T-helper 17 cell (primary cell): ENCODE data around the gene UGGT1. TPM values are rescaled to one million over a fixed set of nuclear protein-coding genes. Genes with fewer than 3 reads are reported as not detected.
"Not testable (repeated sequence)": the region's sequence is repeated elsewhere in the genome, so short reads cannot be mapped to it uniquely, and the experiment has no call there.

Experiments
- ATAC-seq: fragments of 150-1000 bp; cut with Tn5 transposase; 2 replicates; pipeline ENCODE4 v1.10.0; 2021; ENCODE audit warnings: mild to moderate bottlenecking, moderate library complexity
- DNase-seq, 3 donors: peaks; one replicate each; pipeline versions ENCODE4 v3.0.0 to v3.0.0-alpha.2; 2020 to 2021
- H3K9me3 ChIP-seq: one replicate; pipeline ENCODE4 v1.7.0; 2013; ENCODE audit warnings: low read length, mild to moderate bottlenecking; ENCODE audit not compliant: control insufficient read depth, poor library complexity, severe bottlenecking
- H3K27ac Mint-ChIP-seq: one replicate; pipeline ENCODE4 v1.8.0; 2022; ENCODE audit warnings: mild to moderate bottlenecking, moderate library complexity, mixed read lengths
- H3K27me3 Mint-ChIP-seq: one replicate; pipeline ENCODE4 v1.8.0; 2022; ENCODE audit warnings: mixed read lengths
- H3K36me3 Mint-ChIP-seq: one replicate; pipeline ENCODE4 v1.8.0; 2022; ENCODE audit warnings: low read depth, mixed read lengths
- H3K4me1 Mint-ChIP-seq: one replicate; pipeline ENCODE4 v1.8.0; 2022; ENCODE audit warnings: mild to moderate bottlenecking, mixed read lengths
- H3K4me3 Mint-ChIP-seq: one replicate; pipeline ENCODE4 v1.8.0; 2022; ENCODE audit warnings: mild to moderate bottlenecking, moderate library complexity, mixed read lengths
- total RNA-seq, 4 donors: library from RNA in 2 of 4; stranded (reverse) in 2 of 4; gene quantifications; one replicate each; pipeline ENCODE4 v1.2.3 and lab custom pipeline; 2022 to 2026

Gene UGGT1
- total RNA-seq, 2 donors from 2014 or later, result 37.1 to 51.2 TPM

GRCh38 chr2:128169933-128170709, 79.1 kb downstream of the UGGT1 start:
- H3K4me1 Mint-ChIP-seq, result peaks cover 4% of the 10 kb centered on the region
- no peaks in the 10 kb centered on the region for H3K27me3 Mint-ChIP-seq
- no peaks in the 10 kb centered on the region for H3K9me3 ChIP-seq
- peaks cover 10% of the 10 kb centered on the region for H3K36me3 Mint-ChIP-seq
- no peak overlapping the region for H3K4me3 Mint-ChIP-seq
- no peak for ATAC-seq
- DNase-seq, result no peak
- no peak overlapping the region for H3K27ac Mint-ChIP-seq

- ATAC-seq, result no peak
- H3K27ac Mint-ChIP-seq, result no peak overlapping the region
- no peaks in the 10 kb centered on the region for H3K27me3 Mint-ChIP-seq
- no peak for DNase-seq
- H3K4me3 Mint-ChIP-seq, result no peak overlapping the region
- H3K36me3 Mint-ChIP-seq, result peaks cover 12% of the 10 kb centered on the region
- H3K4me1 Mint-ChIP-seq, result peaks cover 4% of the 10 kb centered on the region
- no peaks in the 10 kb centered on the region for H3K9me3 ChIP-seq
These were observed 79.8 kb downstream of the UGGT1 start for GRCh38 chr2:128170776-128171175.

DNA sequence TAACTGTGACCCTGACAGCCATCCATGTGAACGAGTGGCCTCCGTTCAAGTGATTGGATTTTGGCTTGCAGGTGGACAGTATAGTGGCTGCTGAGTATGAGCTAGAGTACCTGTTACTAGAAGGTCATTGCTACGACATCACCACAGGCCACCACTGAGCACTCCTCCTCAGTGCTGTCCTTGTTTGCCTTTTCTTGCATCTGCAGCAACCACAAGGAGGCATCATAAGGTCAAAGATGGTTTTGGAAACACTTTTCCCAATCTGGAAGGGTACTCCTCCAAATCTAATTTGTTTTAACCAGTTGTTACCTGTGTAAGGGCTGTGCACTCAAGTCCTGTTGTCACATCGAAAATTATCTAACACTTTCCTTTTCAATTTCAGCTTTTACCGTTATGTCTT, 81.2 kb downstream of the UGGT1 start:
- DNase-seq (no peak), ATAC-seq (no peak)
- H3K9me3 ChIP-seq, result no peaks in the 10 kb centered on the region
- Mint-ChIP-seq H3K4me3 (no peak overlapping the region), H3K36me3 (peaks cover 14% of the 10 kb centered on the region), H3K27ac (no peak overlapping the region), H3K27me3 (no peaks in the 10 kb centered on the region), H3K4me1 (peaks cover 4% of the 10 kb centered on the region)

DNA sequence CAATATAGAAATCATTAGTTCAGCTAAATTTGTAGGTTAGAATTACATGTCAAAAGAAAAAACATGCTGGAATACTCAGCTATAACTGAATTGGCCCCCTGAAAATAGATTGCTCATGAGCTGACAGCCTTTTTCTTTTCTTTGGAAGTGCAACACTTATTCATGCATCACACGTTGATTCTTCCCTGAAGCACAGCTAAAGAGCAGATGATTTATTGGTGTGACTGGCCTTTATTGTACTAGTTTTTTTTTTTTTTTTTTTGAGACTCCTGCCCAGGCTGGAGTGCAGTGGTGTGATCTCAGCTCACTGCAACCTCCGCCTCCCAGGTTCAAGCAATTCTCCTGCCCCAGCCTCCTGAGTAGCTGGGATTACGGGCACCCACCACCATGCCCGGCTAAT, 83.1 kb downstream of the UGGT1 start:
- ATAC-seq, H3K9me3 ChIP-seq, H3K4me1 Mint-ChIP-seq, H3K4me3 Mint-ChIP-seq, H3K27ac Mint-ChIP-seq, H3K27me3 Mint-ChIP-seq, DNase-seq: not testable (repeated sequence)
- H3K36me3 Mint-ChIP-seq, result peaks cover 20% of the 10 kb centered on the region

DNA sequence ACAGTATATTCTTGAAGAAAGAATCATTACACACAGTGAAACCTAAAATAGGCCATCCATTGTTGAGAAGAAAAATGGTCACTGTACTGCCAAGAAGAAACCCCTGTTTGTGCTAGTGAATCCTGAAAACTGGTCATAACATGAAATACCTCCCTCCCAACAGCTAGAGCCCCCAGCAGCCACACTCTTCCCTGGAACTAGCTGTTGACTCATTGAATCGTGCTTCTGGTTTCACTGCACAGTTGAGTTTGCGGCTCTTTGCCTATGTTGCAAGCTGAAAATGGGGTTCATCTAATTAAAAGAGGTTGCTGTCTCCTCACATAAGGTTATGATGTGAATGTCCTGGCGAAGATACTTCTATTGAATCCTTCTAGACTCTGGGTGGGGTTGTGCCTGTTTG, 86.3 kb downstream of the UGGT1 start:
- Mint-ChIP-seq H3K4me3 (no peak overlapping the region), H3K36me3 (peaks cover 20% of the 10 kb centered on the region)

DNA sequence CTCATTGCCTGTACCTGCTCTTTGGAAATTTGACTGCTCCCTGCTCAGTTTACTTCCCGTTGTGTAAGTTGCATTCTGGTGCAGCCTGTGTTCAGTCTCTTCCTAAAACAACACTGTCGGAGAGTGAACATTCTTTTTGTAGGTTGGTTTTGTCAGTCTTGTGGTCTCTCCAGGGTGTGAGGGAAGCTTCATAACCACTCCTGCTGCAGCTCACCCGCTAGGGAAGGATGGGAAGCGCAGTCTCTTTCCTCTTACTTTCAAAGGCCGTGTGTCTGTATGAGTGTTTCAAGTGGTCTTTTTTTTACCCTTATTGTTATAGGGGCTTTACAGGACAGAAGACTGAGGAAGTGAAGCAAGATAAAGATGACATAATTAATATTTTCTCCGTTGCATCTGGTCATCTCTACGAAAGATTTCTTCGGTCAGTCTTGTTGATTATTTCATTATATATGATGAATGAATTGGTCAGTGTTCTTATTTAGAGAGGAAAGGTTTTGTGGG, 87.2 kb downstream of the UGGT1 start:
- no peaks in the 10 kb centered on the region for H3K9me3 ChIP-seq
- H3K4me1 Mint-ChIP-seq, result peaks cover 6% of the 10 kb centered on the region
- H3K36me3 Mint-ChIP-seq, result peaks cover 18% of the 10 kb centered on the region
- ATAC-seq (no peak), DNase-seq (no peak)
- H3K4me3 Mint-ChIP-seq, result no peak overlapping the region
- H3K27me3 Mint-ChIP-seq, result no peaks in the 10 kb centered on the region
- peak overlapping the region; percentile 41 for H3K27ac Mint-ChIP-seq

More for the DNA sequence above, 86.3 kb downstream of the UGGT1 start:
- no peaks in the 10 kb centered on the region for H3K9me3 ChIP-seq
- Mint-ChIP-seq H3K27ac (peak overlapping the region; percentile 19), H3K4me1 (peaks cover 6% of the 10 kb centered on the region), H3K27me3 (no peaks in the 10 kb centered on the region)
- no peak for DNase-seq
- no peak for ATAC-seq

GRCh38 chr2:128178650-128179460, 87.9 kb downstream of the UGGT1 start:
- ATAC-seq (peak; percentile 80), DNase-seq (peak in 1 of 3 donors; percentile 21)
- Mint-ChIP-seq H3K36me3 (peaks cover 19% of the 10 kb centered on the region), H3K27me3 (no peaks in the 10 kb centered on the region), H3K4me3 (no peak overlapping the region), H3K4me1 (peaks cover 6% of the 10 kb centered on the region), H3K27ac (peak overlapping the region; percentile 41)
- no peaks in the 10 kb centered on the region for H3K9me3 ChIP-seq

DNA sequence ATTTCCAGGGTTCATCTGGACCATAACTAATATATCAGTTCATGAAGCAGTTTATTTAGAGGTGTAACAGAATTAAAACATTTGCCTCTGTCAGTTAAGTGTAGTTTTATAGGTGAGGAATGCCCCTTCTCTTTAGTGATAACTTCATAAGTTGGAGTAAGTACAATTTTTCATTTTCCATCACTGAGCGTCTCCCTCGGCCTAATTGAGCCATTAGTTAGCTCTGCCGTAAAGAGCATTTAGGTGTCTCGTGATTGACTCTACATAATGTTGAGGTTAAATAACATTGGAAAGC, 88.4 kb downstream of the UGGT1 start:
- no peak for ATAC-seq
- no peaks in the 10 kb centered on the region for H3K9me3 ChIP-seq
- no peak overlapping the region for H3K4me3 Mint-ChIP-seq
- DNase-seq, result no peak
- no peak overlapping the region for H3K27ac Mint-ChIP-seq
- H3K4me1 Mint-ChIP-seq, result peaks cover 6% of the 10 kb centered on the region
- no peaks in the 10 kb centered on the region for H3K27me3 Mint-ChIP-seq
- H3K36me3 Mint-ChIP-seq, result peaks cover 19% of the 10 kb centered on the region

- no peaks in the 10 kb centered on the region for H3K9me3 ChIP-seq
- Mint-ChIP-seq H3K36me3 (peaks cover 17% of the 10 kb centered on the region), H3K4me3 (no peak overlapping the region), H3K27me3 (no peaks in the 10 kb centered on the region), H3K27ac (no peak overlapping the region), H3K4me1 (peaks cover 6% of the 10 kb centered on the region)
- no peak for DNase-seq
- ATAC-seq, result no peak
These were observed 89.0 kb downstream of the UGGT1 start for GRCh38 chr2:128180031-128180430.

GRCh38 chr2:128185576-128185975, 94.6 kb downstream of the UGGT1 start:
- Mint-ChIP-seq H3K27ac (peak overlapping the region; percentile 57), H3K27me3 (no peaks in the 10 kb centered on the region), H3K36me3 (peaks cover 8% of the 10 kb centered on the region), H3K4me3 (no peak overlapping the region), H3K4me1 (no peaks in the 10 kb centered on the region)
- no peaks in the 10 kb centered on the region for H3K9me3 ChIP-seq
- DNase-seq, result no peak
- ATAC-seq, result no peak

- no peak overlapping the region for H3K4me3 Mint-ChIP-seq
- H3K27me3 Mint-ChIP-seq, result no peaks in the 10 kb centered on the region
- peaks cover 8% of the 10 kb centered on the region for H3K36me3 Mint-ChIP-seq
- no peak overlapping the region for H3K27ac Mint-ChIP-seq
- no peak for ATAC-seq
- H3K4me1 Mint-ChIP-seq, result peaks cover 2% of the 10 kb centered on the region
- DNase-seq, result no peak
- no peaks in the 10 kb centered on the region for H3K9me3 ChIP-seq
These were observed 96.1 kb downstream of the UGGT1 start for GRCh38 chr2:128187032-128187654.

DNA sequence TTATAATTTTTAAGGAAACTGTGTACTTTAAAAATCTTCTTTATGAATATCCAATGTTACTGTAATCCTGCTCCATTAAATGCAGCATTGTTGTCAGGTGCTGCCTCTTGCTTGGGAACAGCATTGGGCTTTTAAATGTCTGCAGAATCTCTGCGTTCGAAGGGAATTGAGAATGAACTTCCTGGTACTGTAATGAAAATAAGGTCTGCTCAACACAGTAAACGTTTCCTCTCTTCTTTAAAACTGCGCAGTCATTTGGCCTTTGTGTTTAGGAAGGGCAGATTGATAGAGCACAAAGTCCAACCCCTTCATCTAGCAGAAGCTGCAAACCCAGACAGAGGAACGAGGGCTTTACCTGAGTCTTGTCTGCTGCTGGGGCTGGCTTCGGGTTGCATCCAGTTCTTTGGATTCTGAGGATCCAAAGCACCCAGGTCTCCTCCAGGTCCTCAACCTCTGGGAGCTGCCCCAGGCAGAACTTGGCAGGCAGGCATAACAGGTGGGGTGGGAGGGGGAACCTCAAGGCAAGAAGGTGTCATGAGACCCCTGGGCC, 104.5 kb downstream of the UGGT1 start:
- ATAC-seq (no peak), DNase-seq (no peak)
- Mint-ChIP-seq H3K4me3 (no peak overlapping the region), H3K4me1 (peaks cover 33% of the 10 kb centered on the region), H3K27ac (peak overlapping the region; percentile 94), H3K27me3 (no peaks in the 10 kb centered on the region), H3K36me3 (peaks cover 4% of the 10 kb centered on the region)
- H3K9me3 ChIP-seq, result no peaks in the 10 kb centered on the region

DNA sequence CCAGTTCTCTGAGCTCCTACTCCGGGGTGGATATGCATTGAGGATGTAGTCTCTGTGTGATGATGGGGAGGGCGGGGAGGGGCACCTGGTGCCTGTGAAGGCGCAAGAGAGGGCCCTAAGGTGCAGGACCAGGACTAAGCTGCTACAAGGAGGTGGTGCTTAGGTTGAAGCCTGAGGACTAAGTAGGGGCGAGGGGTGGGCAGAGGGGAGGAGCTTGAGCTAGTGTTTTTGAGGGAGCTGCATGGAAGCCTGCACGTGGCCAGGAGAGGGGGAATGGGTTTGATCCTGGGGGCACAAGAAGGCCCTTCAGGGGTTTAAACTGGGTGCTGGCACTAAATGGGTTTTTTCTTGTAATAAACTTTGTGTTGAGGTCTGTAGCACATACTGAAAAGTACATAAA, 105.0 kb downstream of the UGGT1 start:
- H3K27ac Mint-ChIP-seq, result peak overlapping the region; percentile 94
- no peak for ATAC-seq
- H3K4me3 Mint-ChIP-seq, result no peak overlapping the region

More for the DNA sequence above, 105.0 kb downstream of the UGGT1 start:
- Mint-ChIP-seq H3K4me1 (peaks cover 33% of the 10 kb centered on the region), H3K36me3 (peaks cover 4% of the 10 kb centered on the region), H3K27me3 (no peaks in the 10 kb centered on the region)
- H3K9me3 ChIP-seq, result no peaks in the 10 kb centered on the region
- DNase-seq, result no peak
